Panc1 (cell line): ENCODE measurements around the gene ADGRD1. TPM values are rescaled to one million over a fixed set of nuclear protein-coding genes. Genes with fewer than 3 reads are reported as not detected.

Source experiments
- ATAC-seq: fragments of 200-7000 bp; cut with Tn5 transposase; 2 replicates; pipeline ENCODE4 v1.9.1; 2020; ENCODE audit warnings: mild to moderate bottlenecking, moderate library complexity
- BruUV-seq: library from RNA; stranded (reverse); fragments of 400-500 nt; replicated peaks from 2 replicates; lab custom pipeline; 2021; lab: Mats Ljungman, UMichigan
- CTCF ChIA-PET: fragments of 300-600 bp; sonication (Branson Sonifier 250); formaldehyde crosslinking; loops from one replicate; lab custom pipeline; 2022; ENCODE audit warnings: antibody characterized with exemption; lab: Charles Lee
- POLR2A ChIA-PET: fragments of 300-600 bp; sonication (Branson Sonifier 250); formaldehyde crosslinking; loops from one replicate; lab custom pipeline; 2022; ENCODE audit warnings: antibody characterized with exemption; lab: Charles Lee
- DNase-seq: peaks from one replicate; pipeline ENCODE4 v3.0.0-alpha.2; 2010; ENCODE audit warnings: low read depth, low spot score
- H3K27ac ChIP-seq: 2 replicates; pipeline ENCODE4 v1.5.1; 2011; ENCODE audit warnings: mild to moderate bottlenecking, low read length, inconsistent platforms
- H3K27me3 ChIP-seq: fragments of 200-500 bp; sonication (Bioruptor generic); 2 replicates; pipeline ENCODE4 v1.6.0; 2014; ENCODE audit warnings: low read length, inconsistent platforms; ENCODE audit not compliant: control insufficient read depth, insufficient read depth
- H3K36me3 ChIP-seq: fragments of 200-500 bp; sonication (Bioruptor generic); 2 replicates; pipeline ENCODE4 v1.5.1; 2014; ENCODE audit warnings: inconsistent platforms, mild to moderate bottlenecking, low read length, moderate library complexity; ENCODE audit not compliant: control insufficient read depth, insufficient read depth
- H3K4me1 ChIP-seq: 2 replicates; pipeline ENCODE4 v1.5.1; 2011; ENCODE audit warnings: inconsistent platforms, mild to moderate bottlenecking, low read length, moderate library complexity; ENCODE audit not compliant: control insufficient read depth, insufficient read depth
- H3K4me3 ChIP-seq, 2 experiments: 2 replicates each; pipeline ENCODE4 v1.5.1; 2011 to 2012; ENCODE audit warnings: low read depth in 2 of 2, low read length in 2 of 2, mild to moderate bottlenecking in 2 of 2, inconsistent platforms in 1 of 2, moderate library complexity in 1 of 2
- H3K9me3 ChIP-seq: fragments of 200-500 bp; sonication (Bioruptor generic); 2 replicates; pipeline ENCODE4 v1.5.1; 2014; ENCODE audit warnings: low read depth, mild to moderate bottlenecking, inconsistent platforms, low read length, moderate library complexity; ENCODE audit not compliant: control insufficient read depth, insufficient read depth
- POLR2AphosphoS5 ChIP-seq: IDR thresholded peaks from 2 replicates; pipeline ENCODE4 v1.6.1; 2012; ENCODE audit warnings: mild to moderate bottlenecking, low read depth, low read length, moderate library complexity
- REST ChIP-seq, 2 experiments: IDR thresholded peaks; 2 replicates each; pipeline ENCODE4 v1.6.1; 2011 to 2012; ENCODE audit warnings: low read depth in 2 of 2, control low read depth in 1 of 2, low read length in 1 of 2, mild to moderate bottlenecking in 1 of 2, moderate library complexity in 1 of 2; ENCODE audit not compliant: insufficient read depth in 1 of 2
- SIN3A ChIP-seq: IDR thresholded peaks from 2 replicates; pipeline ENCODE4 v1.6.1; 2012; ENCODE audit warnings: low read depth, mild to moderate bottlenecking, low read length, moderate library complexity, borderline replicate concordance; ENCODE audit not compliant: insufficient read depth
- TCF7L2 ChIP-seq: IDR thresholded peaks from 2 replicates; pipeline ENCODE4 v1.6.1; 2011; ENCODE audit warnings: mild to moderate bottlenecking, low read depth, low read length, inconsistent platforms
- in situ Hi-C: cut with HindIII; loops from 2 replicates; pipeline ENCODE4 v1.10.0; 2016; ENCODE audit warnings: low sequenced_read_pairs, low pct_unique_long_range_greater_than_20kb
- intact Hi-C: fragments of 100-400 bp; cut with micrococcal nuclease; formaldehyde crosslinking; loops from one replicate; pipeline ENCODE4 v1.10.0; 2022; ENCODE audit not compliant: unreplicated experiment
- total RNA-seq: library from RNA; stranded (reverse); gene quantifications from one replicate; pipeline ENCODE4 v1.2.1, GENCODE V29; 2021; ENCODE audit not compliant: unreplicated experiment
- TF ChIP-seq, protein P1 (sequence below): fragments of 450-650 bp; IDR thresholded peaks from 2 replicates; pipeline ENCODE4 v1.5.1; 2017; ENCODE audit warnings: mild to moderate bottlenecking

ADGRD1 gene
- total RNA-seq, 1 experiment from 2014 or later: 0.21 TPM

DNA sequence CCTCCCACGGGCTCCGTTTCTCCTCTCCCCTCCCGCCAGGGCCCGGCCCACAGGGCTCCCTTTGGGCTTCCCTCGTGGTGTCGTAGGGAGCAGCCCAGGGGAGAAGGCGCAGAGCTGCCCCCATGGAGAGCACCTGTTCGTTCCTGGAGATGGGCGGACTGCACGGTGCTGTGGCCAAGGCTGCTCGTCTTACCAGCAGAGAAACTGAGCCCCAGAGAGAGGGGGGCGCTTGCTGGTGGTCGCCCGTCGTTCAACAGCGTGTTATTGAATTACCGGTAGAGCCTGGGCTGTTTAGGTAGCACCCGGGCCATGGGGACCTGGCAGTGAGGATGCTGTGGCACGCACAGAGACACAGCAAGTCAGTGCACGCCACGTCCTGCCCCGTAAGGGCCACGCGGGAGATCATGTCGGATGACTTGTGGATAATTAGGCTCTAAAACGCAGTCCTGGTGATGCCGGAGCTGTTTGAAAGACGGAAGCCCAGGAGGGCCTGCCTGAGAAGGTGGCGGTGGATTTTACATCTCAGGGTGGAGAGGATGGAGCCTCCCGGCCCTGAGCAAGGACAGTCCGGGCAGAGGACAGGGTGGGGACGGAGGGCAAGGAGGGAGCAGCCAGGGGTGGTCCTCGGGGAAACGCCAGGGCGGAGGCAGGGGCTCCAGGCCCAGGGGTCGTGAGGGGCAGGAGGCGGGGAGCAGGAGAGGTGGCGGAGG, 134.4 kb downstream of the ADGRD1 start:
- Histone ChIP-seq H3K9me3 (no peaks in the 10 kb centered on the region), H3K4me3 (no peak overlapping the region), H3K4me1 (no peaks in the 10 kb centered on the region), H3K27me3 (no peaks in the 10 kb centered on the region; the same call in 1 of the 2 replicates), H3K27ac (no peak overlapping the region), H3K36me3 (no peaks in the 10 kb centered on the region)
- POLR2A ChIA-PET: no interaction called here
- DNase-seq (no peak), ATAC-seq (no peak)
- CTCF ChIA-PET: no interaction called here
- intact Hi-C loops (no loop called here), in situ Hi-C loops (no loop called here)
- TF ChIP-seq TCF7L2 (no peak), POLR2AphosphoS5 (no peak), SIN3A (no peak), REST (IDR thresholded peaks at IDR 0.05; ENCODE audit: insufficient read depth in 1 of 2, low read depth in 2 of 2, low read length in 1 of 2) (no peak)
- TF ChIP-seq, protein P1, sequence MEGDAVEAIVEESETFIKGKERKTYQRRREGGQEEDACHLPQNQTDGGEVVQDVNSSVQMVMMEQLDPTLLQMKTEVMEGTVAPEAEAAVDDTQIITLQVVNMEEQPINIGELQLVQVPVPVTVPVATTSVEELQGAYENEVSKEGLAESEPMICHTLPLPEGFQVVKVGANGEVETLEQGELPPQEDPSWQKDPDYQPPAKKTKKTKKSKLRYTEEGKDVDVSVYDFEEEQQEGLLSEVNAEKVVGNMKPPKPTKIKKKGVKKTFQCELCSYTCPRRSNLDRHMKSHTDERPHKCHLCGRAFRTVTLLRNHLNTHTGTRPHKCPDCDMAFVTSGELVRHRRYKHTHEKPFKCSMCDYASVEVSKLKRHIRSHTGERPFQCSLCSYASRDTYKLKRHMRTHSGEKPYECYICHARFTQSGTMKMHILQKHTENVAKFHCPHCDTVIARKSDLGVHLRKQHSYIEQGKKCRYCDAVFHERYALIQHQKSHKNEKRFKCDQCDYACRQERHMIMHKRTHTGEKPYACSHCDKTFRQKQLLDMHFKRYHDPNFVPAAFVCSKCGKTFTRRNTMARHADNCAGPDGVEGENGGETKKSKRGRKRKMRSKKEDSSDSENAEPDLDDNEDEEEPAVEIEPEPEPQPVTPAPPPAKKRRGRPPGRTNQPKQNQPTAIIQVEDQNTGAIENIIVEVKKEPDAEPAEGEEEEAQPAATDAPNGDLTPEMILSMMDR: no peak
- BruUV-seq: no TSS peak

DNA sequence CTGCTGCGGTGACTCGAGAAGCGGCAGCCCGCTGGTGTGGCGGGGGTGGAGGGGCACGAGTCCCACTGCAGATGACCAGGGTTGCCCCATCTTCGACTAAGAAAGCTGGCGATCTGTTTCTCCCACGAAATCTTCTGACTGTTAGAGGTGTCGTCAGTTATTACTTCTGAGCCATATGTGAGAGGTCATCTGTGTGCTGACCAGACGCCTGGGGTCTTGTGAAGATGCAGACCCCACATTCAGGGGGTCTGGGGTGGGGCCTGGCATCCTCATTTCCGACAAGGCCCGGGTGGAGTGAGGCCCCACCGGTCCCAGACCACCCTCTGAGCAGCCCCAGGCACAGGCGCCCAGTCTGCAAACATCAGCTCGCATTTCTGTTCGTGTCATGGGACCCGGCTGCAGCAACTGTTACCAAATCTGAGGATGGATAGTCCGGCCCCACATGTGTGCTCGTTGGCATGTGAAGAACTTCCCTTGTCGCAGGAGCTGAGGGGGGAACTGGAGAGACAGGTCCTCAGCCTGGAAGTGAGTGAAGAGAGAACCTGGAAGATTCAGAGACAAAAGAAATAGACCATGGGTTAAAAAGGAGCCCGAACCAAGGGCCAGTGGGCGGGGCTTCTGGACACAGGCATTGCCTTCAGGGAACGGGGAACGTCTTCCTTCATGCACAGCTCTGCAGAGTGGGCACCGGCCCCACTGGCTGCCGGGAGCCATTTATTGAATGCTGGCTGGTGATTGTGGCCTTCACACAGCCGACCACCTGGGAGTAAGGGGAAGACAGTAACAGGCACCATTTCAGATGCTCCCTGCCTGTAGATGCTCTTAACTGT, 135.2 kb downstream of the ADGRD1 start:
- TF ChIP-seq POLR2AphosphoS5 (no peak), REST (IDR thresholded peaks at IDR 0.05; ENCODE audit: insufficient read depth in 1 of 2, low read depth in 2 of 2, low read length in 1 of 2) (no peak), SIN3A (no peak)
- TF ChIP-seq, protein P1: no peak
- H3K27ac ChIP-seq: no peak overlapping the region
- CTCF ChIA-PET: no interaction called here
- in situ Hi-C loops: no loop called here
- H3K27me3 ChIP-seq: no peaks in the 10 kb centered on the region; the same call in 1 of the 2 replicates
- POLR2A ChIA-PET: no interaction called here
- no TSS peak for BruUV-seq
- no peaks in the 10 kb centered on the region for H3K4me1 ChIP-seq
- no peaks in the 10 kb centered on the region for H3K36me3 ChIP-seq
- no peak for DNase-seq
- H3K9me3 ChIP-seq: no peaks in the 10 kb centered on the region
- no peak overlapping the region for H3K4me3 ChIP-seq
- intact Hi-C loops: no loop called here
- no peak for ATAC-seq
